GM21515 (cell line): Measurements from ENCODE around the gene CDT1.

Experiments used
- ATAC-seq: cut with Tn5 transposase; IDR thresholded peaks from one replicate; pipeline ENCODE4 v1.9.1; 2021; ENCODE audit not compliant: unreplicated experiment

CDT1 gene

DNA sequence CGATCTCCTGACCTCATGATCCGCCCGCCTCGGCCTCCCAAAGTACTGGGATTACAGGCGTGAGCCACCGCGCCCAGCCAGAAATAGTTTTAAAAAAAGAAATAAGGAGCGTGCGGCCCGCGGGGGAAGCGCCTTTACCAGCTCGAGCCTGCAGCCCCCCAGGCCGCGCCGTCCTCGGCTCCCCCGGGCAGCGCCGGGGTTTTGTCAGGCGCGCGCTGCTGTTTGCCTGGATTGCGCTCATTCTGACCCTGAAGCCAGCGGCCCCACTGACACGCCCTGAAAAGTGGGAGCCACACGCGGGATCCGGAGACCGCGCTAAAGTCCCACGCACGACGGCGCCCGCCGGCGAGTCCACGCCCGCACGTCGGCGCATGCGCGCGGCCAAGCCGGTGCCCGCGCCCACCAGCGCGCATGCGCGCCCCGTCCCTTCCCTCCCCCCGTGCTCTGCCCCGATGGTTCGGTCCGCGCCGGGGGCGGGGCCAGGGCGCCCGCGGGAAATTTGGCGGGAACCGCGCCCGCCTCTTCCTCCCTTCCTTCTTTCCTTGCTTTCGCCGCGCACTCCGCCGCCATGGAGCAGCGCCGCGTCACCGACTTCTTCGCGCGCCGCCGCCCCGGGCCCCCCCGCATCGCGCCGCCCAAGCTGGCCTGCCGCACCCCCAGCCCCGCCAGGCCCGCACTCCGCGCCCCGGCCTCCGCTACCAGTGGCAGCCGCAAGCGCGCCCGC is at the start of gene CDT1:
Gene CDT1, plus strand, starts transcription at position 526 of the 724 bp plus-strand sequence. Its CDS starts 43 bp downstream, at position 569.
- ATAC-seq, result peak; percentile 46

- ATAC-seq, result no peak
Observed at GRCh38 chr16:88754109-88754911, 49.3 kb upstream of the CDT1 start.

DNA sequence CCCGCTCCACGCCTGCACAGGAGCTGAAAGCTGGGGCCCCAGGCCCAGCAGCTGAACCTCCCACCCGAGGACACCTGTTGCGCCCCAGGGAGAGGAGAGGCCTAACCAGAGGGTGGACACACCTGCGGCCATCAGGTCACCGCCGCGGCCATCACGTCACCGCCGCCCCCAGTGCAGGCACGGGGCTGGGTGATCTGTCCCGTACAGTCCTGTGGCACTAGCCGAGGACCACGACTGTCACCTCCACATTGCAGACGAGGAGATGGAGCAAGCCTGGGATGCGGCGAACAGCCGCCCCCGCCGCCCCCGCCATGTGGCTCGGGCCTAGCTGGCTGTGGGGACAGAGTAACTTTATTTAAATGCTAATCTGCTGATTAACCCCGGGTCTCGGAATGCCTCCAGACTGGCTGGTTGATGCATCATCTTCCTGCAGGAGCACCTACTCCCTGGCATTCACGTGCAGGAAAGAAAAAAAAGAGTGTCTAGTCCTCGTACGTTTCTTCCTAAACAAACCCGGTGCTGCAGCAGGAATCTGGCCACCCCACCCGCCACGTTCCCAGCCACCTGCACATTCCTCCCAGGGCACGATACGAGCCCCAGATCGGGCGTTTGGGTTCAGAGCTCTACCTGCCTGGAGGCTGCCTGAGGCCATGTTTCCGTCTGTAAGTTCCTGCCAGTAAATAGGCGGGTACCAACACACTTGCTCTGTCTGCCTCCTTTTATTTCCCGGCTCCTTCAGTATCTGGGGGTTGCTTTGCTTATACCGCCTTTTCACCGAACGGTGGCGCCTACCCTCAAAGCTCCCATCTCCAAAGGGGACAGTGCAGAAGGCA is 48.5 kb upstream of the CDT1 start:
- ATAC-seq, result no peak

DNA sequence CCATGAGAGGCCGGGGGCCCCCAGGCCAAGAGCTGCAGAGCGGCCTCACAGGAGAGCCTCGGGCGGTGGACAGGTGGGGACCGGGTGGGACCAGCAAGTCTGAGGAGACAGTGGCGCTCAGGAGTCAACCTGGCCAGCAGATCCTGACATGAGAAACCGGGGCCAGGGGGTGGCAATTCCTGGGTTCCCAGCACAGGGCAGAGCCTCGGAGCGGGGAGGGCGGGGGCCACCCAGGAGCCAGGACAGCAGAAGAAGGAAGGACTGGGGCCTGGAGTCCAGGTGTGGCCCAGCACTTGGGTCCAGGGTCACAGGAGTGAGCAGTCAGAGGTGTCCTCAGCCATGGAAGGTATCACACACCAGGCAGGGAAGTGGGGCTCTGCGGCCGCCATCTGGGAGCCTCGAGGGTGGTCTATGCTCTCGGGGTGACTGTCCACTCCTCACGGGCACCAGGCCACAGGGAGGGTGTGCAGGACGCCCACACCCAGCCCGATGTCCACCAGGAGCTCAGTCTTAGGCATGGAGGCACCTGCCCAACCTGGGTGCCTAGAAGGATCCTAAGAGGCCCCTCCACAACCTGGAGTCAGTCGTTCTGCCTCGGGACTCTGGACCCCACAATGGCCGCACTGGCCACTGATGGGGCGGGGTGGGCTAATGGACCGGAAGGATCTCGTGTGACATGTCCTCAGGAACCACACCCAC is 47.7 kb upstream of the CDT1 start:
- ATAC-seq, result no peak

DNA sequence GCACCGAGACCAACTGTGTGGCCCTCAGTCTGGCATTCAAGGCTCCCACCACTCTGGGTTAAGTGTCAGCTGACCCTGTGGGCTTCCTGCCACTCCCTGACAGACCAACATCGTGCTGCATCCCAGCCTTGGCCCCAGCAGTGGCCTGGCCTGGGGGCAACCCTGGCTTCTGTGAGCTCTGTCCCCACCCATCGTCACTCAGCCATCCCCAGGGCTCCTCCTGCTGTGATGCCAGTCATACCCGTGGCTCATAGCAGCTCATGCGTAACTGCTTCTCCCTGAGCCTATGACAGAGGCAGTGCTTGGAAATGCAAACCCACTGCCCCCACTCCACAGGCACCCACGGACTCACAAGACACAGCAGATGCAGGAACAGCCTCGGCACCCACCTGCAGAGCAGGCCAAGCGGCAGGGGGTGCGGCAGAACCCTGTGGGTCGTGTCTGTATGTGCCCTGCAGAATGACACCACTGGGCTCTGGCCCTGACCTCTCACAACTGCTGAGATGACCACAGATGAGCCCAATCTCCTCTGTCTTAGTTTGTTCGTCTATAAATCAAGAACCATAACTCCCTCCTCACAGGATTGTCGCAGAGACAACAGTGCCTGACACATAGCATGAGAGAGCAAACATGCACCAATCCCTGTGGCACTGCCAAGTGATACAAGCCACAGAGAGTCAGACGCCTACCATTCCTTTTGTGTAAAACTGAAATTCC is 45.2 kb upstream of the CDT1 start:
- no peak for ATAC-seq

DNA sequence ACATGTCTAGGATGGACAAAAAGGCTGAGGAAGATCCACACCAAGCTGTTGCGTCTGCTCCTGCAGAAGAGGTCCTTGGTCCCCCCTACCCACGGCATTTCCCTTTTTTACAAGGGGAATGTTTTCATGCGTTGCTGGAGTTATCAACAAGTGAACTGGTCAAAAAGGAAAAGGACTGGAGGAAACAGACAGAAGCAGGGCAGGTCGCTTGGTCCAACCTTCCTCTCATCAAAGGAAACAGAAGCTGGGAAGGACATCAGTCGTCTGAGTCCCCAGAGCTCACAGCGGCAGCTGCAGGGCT is 44.7 kb upstream of the CDT1 start:
- no peak for ATAC-seq

DNA sequence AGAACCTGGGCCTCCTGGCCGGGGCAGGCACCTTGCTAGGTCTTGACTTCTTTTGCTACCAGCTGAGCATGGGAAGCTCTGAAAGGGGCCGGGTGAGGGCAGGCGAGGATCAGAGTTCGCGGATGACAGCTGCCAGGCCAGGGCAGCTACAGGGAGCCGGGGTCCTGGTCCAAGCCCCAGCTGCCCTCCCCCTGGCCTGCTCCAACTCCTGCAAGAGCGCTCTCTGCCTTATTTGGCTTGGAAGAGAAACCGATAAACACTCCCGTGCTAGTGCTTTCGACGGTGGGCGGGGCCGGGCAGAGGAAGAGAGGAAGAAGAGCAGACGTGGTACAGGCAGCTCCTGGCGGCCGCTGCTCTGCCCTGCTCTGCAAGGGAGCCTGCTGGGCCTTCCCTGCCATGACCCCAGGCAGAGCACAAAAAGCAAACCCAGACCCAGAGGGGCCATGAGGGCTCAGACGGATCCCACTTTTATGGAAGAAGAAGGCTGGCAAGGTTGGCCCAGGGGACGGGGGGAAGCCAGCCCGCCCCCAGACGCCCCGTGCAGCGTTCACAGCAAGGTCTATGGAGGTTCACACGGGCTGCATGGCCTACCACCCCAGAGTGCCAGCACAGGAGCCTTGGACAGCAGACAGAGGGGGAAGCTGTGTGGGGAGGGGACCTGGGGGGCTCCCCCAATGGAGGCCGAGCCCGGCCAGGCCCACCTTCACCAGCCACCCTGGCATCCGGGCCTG is 44.2 kb upstream of the CDT1 start:
- no peak for ATAC-seq

DNA sequence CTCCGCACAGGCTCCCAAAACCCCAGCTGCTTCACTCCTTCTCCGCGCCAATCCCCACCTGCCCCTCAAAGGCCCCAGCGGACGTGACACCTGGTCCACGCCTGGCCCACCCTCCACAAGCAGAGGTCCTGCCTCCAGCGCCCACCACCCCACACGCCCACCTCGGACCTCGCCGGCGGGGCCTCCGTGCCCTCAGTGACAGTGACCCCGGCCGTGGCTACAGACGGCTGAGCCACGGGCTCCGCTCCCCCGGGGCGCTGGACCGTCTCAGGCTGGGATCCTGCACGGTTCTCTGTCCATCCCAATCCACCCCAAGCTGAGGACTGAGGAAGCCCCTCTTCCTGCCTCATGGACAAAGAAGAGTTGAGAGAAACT is 43.6 kb upstream of the CDT1 start:
- no peak for ATAC-seq

DNA sequence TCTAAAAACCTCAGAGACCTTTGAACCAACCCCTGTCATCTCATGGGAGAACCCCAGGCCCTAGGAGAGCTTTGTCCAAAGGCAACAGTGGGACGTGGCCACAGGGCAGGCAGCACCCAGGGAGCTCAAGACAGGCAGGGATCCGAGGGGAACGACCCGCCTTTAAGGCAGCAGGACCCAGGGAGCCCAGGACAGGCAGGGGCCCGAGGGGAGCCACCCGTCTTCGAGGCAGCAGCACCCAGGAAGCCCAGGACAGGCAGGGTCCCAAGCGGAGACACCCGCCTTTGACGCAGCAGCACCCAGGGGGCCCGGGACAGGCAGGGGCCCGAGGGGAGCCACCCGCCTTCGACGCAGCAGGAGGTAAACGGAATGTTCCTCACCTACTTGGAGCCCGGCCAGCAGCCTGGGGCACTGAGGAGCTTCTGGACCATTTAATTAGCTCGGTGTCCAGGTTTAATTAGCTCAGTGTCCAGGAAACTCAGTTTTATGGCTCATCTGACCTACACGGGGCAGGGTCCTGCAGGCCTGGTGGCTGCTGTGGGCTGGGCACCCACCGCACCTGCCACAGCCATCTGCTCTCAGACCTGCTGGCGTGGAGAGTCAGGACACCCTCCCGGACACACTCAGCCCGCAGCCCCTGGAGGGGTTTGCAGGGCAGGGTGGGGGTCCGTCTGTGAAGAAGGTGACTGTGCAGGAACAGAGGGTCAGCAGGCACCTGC is 43.0 kb upstream of the CDT1 start:
- no peak for ATAC-seq

DNA sequence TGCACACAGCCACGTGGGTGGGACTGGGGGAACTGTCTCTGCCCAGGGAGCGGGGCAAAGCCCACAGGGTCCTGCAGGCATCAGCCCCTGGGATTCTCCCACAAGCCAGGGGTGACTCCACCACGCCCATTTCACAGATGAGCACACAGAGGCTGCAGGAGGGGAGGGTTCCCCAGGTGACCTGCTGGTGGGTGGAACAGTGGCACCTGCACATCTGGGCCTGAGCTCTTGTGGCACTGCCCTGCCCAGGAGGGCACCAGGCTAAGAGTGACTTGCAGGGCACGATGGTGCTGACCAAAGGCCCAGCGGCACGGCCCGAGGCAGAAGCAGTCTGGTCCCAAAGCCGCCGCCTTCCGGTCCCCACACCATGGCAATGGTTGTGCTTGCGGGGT is 42.5 kb upstream of the CDT1 start:
- no peak for ATAC-seq

GRCh38 chr16:88761830-88762229 is 41.8 kb upstream of the CDT1 start:
- ATAC-seq, result no peak

DNA sequence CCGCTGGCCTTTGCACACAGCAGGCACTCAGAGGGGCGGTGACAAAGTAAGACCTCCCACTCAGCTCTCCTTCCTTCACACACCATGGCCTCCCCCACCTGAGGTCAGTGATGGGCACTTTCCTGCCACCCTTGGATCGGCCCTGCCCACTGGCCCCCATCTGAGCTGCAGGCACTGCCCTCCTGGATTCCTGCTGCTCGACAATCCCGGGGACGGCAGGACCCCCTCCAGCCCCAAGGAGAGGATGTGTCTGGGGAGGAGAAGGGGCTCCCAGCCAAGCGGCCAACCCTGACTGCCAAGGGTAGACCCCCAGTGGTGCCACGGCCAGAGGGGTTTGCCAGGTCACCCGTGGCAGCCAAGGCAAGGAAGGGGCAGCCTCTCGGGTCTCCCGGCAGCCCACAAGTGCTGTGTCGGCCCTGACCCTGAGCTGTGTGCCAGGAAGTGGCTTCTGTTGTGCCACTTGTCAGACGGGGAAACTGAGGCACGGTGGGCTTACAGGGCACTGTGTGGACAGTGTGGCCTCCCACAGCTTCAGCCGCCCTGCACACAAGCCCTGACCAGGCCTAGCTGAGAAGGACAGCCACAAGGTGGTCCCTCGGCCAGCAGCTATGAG is 41.2 kb upstream of the CDT1 start:
- no peak for ATAC-seq

DNA sequence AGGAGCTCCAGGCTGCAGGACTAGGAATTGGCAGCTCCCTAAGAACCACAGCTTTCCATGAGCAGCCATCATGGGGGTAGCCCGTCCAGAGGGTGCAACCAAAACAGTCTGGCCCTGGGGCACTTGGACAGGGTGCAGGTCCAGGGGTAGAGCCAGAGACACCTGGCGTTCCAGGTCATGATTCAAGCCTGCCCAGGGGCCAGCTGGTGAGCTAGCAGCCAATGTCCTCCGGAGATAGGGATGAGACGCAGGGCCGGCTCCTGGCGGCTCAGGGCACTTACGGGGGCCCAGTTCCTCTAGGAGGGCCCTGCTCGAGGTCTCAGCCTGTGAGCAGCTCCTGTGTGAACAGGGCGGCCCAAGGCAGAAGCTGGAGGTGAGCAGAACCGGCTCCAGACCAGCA is 40.6 kb upstream of the CDT1 start:
- ATAC-seq, result no peak

DNA sequence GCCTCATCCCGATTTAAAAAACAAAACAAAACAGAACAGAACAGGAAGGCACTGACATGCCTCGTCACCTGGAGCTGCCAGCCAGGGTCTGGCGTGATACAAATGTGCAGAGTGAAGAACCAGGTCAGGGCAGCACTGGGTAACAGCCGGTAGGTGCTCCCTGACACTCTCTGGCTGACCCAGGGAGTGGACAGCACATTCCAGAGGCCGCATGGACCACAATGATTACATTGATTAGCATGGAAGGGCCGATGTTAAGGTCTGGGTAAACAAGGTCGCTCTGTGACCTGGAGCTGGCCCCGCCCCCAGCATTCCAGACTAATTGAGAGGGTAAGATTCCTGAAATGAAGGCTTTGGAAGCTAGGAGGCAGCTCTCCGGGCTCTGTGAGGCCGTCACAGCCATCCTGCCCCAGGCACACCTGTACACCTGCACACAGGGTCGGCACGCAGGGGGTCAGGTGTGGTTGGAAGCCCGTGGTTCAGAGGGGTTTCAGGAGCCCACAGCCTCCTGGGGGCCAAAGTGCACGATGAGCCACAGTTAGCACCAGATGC is 40.0 kb upstream of the CDT1 start:
- no peak for ATAC-seq

- no peak for ATAC-seq
Observed at GRCh38 chr16:88764080-88764479, 39.5 kb upstream of the CDT1 start.

- ATAC-seq, result no peak
Observed at GRCh38 chr16:88764913-88765349, 38.7 kb upstream of the CDT1 start.

GRCh38 chr16:88766975-88767374 is 36.6 kb upstream of the CDT1 start:
- ATAC-seq, result no peak

DNA sequence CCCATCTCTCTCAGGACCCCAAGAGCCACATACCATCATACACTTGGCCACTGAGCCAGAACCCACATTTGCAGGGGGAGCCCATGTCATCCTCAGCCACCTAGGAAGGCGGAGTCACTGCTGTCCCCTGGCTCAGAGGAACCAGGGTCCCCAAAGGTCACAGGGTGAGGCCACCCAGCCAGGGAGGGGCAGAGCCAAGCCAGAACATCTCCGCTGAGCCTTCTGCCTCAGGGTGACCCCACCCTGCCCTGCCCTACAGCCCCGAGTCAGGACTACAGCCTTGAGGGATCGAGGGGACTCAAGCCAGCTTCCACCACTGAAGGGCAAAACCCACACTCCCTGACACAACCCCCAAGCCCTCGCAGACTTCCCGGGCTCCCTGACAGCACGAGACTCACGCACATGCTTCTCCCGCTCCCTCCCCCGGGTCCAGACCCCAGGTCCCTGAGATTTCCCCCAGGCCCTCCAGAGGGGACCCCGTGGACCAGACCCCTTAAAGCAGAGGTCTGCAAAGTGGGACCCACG is 36.0 kb upstream of the CDT1 start:
- ATAC-seq, result no peak
